ENCODE data around the gene MTERF2.
"Not testable (repeated sequence)": the region's sequence is repeated elsewhere in the genome, so short reads cannot be mapped to it uniquely, and the experiment has no call there.

MTERF2 gene

GRCh38 chr12:106996102-106996501, 9.2 kb upstream of the MTERF2 start:
- DNase-seq (ENCODE audit: insufficient read length, low spot score); FAIRE-seq: not testable (repeated sequence)

GRCh38 chr12:106994579-106995220, 7.8 kb upstream of the MTERF2 start:
- no peak for DNase-seq (ENCODE audit: insufficient read length, low spot score)
- FAIRE-seq = no peak

GRCh38 chr12:106987846-106988245, 900 bp upstream of the MTERF2 start:
- DNase-seq (ENCODE audit: insufficient read length, low spot score) (no peak), FAIRE-seq (no peak)

- DNase-seq (ENCODE audit: insufficient read length, low spot score) = no peak
Observed at GRCh38 chr12:106986135-106986534, 811 bp downstream of the MTERF2 start.

DNA sequence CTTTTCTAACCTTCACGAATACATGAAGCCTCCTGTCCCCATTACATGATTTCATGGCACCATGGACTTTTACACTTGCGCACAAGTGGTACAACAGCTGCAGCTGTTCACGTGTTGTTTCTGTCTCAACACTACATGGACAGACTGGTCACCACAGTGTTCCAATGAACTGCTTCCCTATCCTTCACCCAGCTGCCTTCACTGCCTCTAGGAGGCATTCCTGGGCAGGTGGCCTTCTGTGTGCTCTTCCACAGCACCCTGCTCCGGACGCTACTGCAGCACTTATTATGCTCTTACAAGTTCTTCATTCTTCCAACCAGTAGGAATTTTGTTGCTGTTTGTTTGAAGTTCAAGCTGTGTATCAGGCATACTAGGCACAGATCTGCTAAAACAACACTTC, 1.5 kb downstream of the MTERF2 start:
- FAIRE-seq = no peak

More at GRCh38 chr12:106986135-106986534, 811 bp downstream of the MTERF2 start:
- no peak for FAIRE-seq

GRCh38 chr12:106984588-106985137, 2.3 kb downstream of the MTERF2 start:
- no peak for FAIRE-seq
- DNase-seq (ENCODE audit: insufficient read length, low spot score) = no peak

More for the DNA sequence above, 1.5 kb downstream of the MTERF2 start:
- DNase-seq (ENCODE audit: insufficient read length, low spot score) = no peak

GRCh38 chr12:106982229-106982628, 4.7 kb downstream of the MTERF2 start:
- FAIRE-seq = no peak
- no peak for DNase-seq (ENCODE audit: insufficient read length, low spot score)

GRCh38 chr12:106981788-106982187, 5.2 kb downstream of the MTERF2 start:
- FAIRE-seq = no peak

GRCh38 chr12:106980944-106981343, 6.0 kb downstream of the MTERF2 start:
- FAIRE-seq = no peak
- DNase-seq (ENCODE audit: insufficient read length, low spot score) = no peak

More at GRCh38 chr12:106981788-106982187, 5.2 kb downstream of the MTERF2 start:
- no peak for DNase-seq (ENCODE audit: insufficient read length, low spot score)

DNA sequence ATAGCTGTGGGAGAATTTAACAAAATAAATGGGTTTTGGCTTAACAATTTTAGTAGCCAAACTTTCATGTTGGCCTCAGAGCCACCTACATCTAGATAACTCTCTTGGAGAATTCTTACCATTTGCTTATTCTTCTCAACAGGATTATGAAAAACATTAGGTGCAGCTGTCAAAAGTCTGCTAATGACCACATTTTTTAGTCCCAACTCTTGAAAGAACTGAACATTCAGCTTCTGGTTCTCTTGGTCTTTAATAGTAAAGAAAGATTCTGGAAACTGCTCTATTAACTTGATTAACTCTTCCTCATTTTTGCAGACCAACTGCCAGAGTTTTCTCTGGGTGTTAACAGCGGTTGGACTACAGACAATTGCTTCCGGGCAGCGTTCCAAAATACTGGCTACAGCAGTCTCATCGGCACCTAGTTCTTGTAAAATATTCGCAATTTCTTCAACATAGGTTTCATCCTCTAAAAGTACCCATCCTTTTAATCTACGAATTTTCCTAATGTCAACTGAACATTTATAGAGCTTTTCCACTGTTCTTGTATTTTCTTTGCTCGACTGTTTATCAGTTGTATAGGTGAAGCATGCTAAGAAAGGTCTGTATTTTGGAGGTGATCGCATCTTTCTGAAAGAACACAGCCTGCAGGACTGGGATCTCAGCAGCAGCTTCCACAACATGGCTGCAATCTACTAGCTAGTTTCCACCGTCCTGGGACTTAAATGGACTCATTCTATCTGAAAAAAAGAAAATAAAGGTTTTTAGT, 8.7 kb downstream of the MTERF2 start:
- FAIRE-seq (no peak), DNase-seq (ENCODE audit: insufficient read length, low spot score) (no peak)

DNA sequence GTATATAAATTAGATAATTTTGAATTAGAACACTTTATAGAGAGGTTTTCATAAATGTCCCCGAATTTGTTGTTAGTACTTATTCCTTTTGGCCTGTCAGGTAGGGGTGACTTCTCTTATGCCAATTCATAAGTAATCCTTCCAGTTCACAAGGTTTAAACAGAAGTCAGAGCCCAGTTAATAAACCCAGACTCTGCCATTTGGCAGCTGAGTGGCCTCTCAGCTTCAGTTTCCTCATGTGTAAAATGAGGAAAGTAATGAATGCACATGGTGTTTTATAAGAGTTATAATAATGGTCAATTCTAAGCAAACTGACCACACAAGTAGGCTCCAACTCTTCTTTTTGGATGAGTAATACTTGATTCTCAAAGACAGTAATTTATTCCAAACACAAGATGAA, 10.3 kb downstream of the MTERF2 start:
- no peak for FAIRE-seq
- no peak for DNase-seq (ENCODE audit: insufficient read length, low spot score)

DNA sequence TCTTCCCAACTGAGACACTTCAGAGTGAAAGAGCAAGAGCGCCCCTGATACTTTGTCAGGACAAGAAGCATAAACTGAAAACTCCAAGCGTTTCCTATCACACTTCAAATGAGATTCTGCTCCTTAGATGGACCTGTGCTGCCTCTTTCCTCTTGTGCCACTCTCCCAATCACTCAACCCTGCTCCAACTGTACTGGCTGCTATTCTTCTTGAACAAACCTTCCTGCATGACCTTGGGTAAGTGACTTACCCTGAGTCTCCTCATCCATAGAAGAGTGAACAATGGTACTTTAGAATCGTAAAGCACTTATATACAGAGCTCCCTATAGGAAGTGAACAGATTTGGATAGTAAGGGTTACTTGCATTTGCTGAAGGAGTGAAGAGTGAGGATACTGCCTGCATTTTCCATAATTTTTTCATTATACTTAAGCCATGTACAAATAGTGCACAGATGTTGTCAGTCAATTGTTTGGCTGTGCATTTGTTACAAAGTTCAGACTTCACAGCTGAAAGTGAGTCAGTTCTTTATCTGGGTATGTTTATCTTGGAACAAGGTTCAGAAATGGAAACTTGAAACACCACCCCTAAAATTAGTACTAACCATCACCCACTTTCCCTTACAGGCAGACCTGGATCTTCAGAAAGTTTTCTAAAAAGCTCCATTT, 10.8 kb downstream of the MTERF2 start:
- DNase-seq (ENCODE audit: insufficient read length, low spot score) (no peak), FAIRE-seq (no peak)

DNA sequence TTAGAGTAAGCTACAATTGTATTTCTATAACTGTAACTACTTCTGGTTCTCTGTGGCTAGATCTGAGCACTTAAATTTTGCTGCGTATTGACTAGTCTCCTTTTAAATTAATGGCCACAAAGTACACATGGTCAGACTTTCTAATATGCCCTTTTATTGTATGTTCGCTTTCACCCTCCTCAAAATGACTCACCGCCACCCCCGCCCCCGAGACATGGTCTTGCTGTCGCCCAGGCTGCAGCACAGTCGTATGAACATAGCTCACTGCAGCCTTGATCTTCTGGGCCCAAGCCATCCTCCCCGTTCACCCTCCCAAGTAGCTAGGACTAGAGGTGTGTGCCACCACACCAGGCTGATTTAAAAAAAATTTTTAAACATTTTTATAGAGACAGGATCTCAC, 11.8 kb downstream of the MTERF2 start:
- DNase-seq (ENCODE audit: insufficient read length, low spot score) (no peak), FAIRE-seq (no peak)

DNA sequence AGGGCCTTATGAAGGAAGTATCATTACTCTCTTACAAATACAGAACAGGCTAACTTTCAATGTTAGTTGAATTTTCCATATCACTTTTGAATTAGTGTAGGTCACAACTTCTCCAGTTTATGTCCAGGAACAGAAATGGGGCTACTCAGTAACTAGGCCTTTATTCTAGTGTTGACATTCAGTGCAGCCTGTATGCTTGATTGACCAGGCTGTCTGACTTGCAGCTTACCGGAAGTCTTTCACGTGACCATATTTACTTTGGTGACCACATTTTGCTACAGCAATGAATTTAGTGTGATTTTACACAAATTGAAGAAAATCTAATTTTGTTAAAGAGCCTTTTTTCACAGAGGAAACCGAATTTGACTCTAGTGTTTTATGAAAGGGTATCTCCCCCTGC, 12.4 kb downstream of the MTERF2 start:
- no peak for FAIRE-seq
- DNase-seq (ENCODE audit: insufficient read length, low spot score) = no peak

GRCh38 chr12:106973545-106973944, 13.4 kb downstream of the MTERF2 start:
- no peak for FAIRE-seq
- no peak for DNase-seq (ENCODE audit: insufficient read length, low spot score)

GRCh38 chr12:106971065-106971464, 15.9 kb downstream of the MTERF2 start:
- FAIRE-seq (no peak), DNase-seq (ENCODE audit: insufficient read length, low spot score) (no peak)

- FAIRE-seq (no peak), DNase-seq (ENCODE audit: insufficient read length, low spot score) (no peak)
Observed at GRCh38 chr12:106964526-106964925, 22.4 kb downstream of the MTERF2 start.

- FAIRE-seq (no peak), DNase-seq (ENCODE audit: insufficient read length, low spot score) (no peak)
Observed at GRCh38 chr12:106962286-106962685, 24.7 kb downstream of the MTERF2 start.

DNA sequence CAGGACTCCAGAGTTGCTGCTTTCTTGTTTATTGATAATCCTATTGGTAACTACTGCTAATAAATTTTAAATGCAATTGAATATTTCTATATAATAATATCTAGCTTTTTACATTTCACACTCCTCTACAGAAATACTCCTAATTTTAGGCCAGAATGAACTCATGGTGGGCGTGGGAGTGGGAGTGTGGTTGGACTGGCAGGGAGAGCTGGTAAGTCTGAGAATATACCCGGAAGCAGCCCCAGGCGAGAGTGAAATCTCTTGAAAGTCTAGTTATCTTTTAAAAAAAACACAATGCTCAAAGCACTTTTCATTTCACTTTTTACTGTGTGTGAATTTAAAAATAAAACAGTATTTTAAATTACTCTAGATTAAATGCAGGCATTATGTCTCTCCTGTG, 26.5 kb downstream of the MTERF2 start:
- FAIRE-seq = no peak
- no peak for DNase-seq (ENCODE audit: insufficient read length, low spot score)

DNA sequence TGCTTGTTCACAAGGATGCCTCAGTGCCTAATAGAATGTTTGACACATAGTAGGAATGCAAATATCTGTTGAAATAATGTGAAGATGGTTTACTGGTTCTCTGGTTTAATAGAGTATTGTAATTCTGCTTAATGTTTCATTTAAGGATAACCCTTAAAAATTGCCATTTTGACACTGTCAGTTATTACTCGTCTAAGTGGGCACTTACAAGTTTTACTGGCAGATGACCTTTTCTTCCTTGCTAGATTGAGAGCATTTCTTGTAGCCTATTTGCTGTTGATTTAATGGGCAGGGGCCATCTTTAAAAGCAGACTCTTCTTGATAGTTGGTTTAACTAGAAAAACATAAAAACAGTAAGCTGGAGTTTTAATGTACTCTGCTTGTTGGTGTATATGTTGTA, 29.4 kb downstream of the MTERF2 start:
- no peak for FAIRE-seq
- no peak for DNase-seq (ENCODE audit: insufficient read length, low spot score)

DNA sequence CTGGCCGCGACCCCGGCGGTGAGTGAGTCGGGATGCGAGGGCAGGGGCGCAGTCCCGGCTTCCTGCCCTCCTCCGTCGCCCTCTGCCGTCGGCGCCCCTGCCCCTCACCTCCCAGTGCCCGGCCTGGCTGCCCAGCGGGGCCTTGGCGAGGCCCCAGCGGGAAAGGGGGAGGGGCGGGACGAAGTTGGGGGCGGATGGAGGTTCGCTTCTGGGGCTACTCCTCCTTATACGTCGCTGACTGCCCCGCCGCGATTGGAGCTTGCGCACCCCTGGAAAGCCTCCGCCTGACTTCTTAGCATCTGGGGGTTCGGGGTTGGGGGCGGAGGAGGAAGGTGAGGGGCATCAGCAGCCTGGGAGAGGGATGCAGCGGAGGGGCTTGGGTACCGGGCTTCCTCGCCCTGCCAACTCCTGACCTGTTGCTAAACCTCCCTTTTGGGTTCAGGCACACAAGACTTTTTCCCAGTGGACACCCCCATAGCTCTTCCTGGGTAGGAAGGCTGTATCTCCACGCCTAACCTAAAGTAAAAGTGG, 30.8 kb downstream of the MTERF2 start:
- FAIRE-seq (no peak), DNase-seq (ENCODE audit: insufficient read length, low spot score) (peak; percentile 59)
